ENCODE results near the gene CRTC3.

The CRTC3 gene

GRCh38 chr15:90596943-90597342 lies 67.2 kb downstream of the CRTC3 start:
- DNase-seq = no peak

GRCh38 chr15:90597577-90597976 lies 67.9 kb downstream of the CRTC3 start:
- no peak for DNase-seq

- DNase-seq = no peak
Measured at GRCh38 chr15:90598031-90598577, 68.4 kb downstream of the CRTC3 start.

- no peak for DNase-seq
Measured at GRCh38 chr15:90598679-90599078, 69.0 kb downstream of the CRTC3 start.

- no peak for DNase-seq
Measured at GRCh38 chr15:90599116-90599515, 69.4 kb downstream of the CRTC3 start.

- DNase-seq = no peak
Measured at GRCh38 chr15:90599644-90600043, 69.9 kb downstream of the CRTC3 start.

GRCh38 chr15:90600954-90601353 lies 71.2 kb downstream of the CRTC3 start:
- no peak for DNase-seq

- no peak for DNase-seq
Measured at GRCh38 chr15:90603893-90604292, 74.2 kb downstream of the CRTC3 start.

- DNase-seq = no peak
Measured at GRCh38 chr15:90606641-90607040, 76.9 kb downstream of the CRTC3 start.

GRCh38 chr15:90607361-90607760 lies 77.6 kb downstream of the CRTC3 start:
- no peak for DNase-seq

GRCh38 chr15:90609242-90610180 lies 79.8 kb downstream of the CRTC3 start:
- DNase-seq = no peak

GRCh38 chr15:90610190-90610589 lies 80.5 kb downstream of the CRTC3 start:
- DNase-seq = no peak

GRCh38 chr15:90611157-90611556 lies 81.4 kb downstream of the CRTC3 start:
- no peak for DNase-seq

GRCh38 chr15:90617171-90617570 lies 87.4 kb downstream of the CRTC3 start:
- no peak for DNase-seq

- DNase-seq = no peak
Measured at GRCh38 chr15:90617668-90618097, 88.0 kb downstream of the CRTC3 start.

GRCh38 chr15:90618330-90619125 lies 88.8 kb downstream of the CRTC3 start:
- DNase-seq = no peak

- no peak for DNase-seq
Measured at GRCh38 chr15:90619468-90619867, 89.7 kb downstream of the CRTC3 start.

GRCh38 chr15:90619939-90620338 lies 90.2 kb downstream of the CRTC3 start:
- DNase-seq = no peak

GRCh38 chr15:90620379-90621067 lies 90.8 kb downstream of the CRTC3 start:
- DNase-seq = no peak

GRCh38 chr15:90623854-90624253 lies 94.1 kb downstream of the CRTC3 start:
- no peak for DNase-seq

- DNase-seq = no peak
Measured at GRCh38 chr15:90624278-90624981, 94.7 kb downstream of the CRTC3 start.

- DNase-seq = no peak
Measured at GRCh38 chr15:90625037-90625436, 95.3 kb downstream of the CRTC3 start.

Data from NCI-H446 treated with DMSO at 0.1 percent for 48 hours (cell line).